Kidney epithelial cell (primary cell): ENCODE results near the gene UBE2G2. TPM values are rescaled to one million over a fixed set of nuclear protein-coding genes. Genes with fewer than 3 reads are reported as not detected.

Experiments
- DNase-seq: peaks from one replicate; pipeline ENCODE4 v3.0.0-alpha.2; 2010; ENCODE audit warnings: low read depth
- H3K27me3 ChIP-seq: 2 replicates; pipeline ENCODE4 v1.6.0; 2011; ENCODE audit warnings: low read length; ENCODE audit not compliant: control insufficient read depth, insufficient read depth
- H3K36me3 ChIP-seq: 2 replicates; pipeline ENCODE4 v1.5.1; 2011; ENCODE audit warnings: low read length; ENCODE audit not compliant: control insufficient read depth, insufficient read depth
- H3K4me3 ChIP-seq: 2 replicates; pipeline ENCODE4 v1.5.1; 2011; ENCODE audit warnings: low read depth, mild to moderate bottlenecking, control low read depth, low read length
- CTCF ChIP-seq: IDR thresholded peaks from 2 replicates; pipeline ENCODE4 v1.5.1; 2011; ENCODE audit warnings: mild to moderate bottlenecking, moderate library complexity, low read length, control low read depth, inconsistent platforms; ENCODE audit not compliant: insufficient read depth, poor library complexity, severe bottlenecking
- total RNA-seq: library from RNA; depleted of rRNA; stranded (reverse); fragments of >200 nt; gene quantifications from 2 replicates; pipeline ENCODE4 v1.2.3, GENCODE V29; 2015

The UBE2G2 gene
- total RNA-seq, 1 donor from 2014 or later: 40.6 TPM

GRCh38 chr21:44785620-44786335, 15.8 kb downstream of the UBE2G2 start:
- Histone ChIP-seq H3K27me3 (no peaks in the 10 kb centered on the region), H3K4me3 (no peak overlapping the region), H3K36me3 (no peaks in the 10 kb centered on the region)
- TF ChIP-seq CTCF: no peak
- no peak for DNase-seq

DNA sequence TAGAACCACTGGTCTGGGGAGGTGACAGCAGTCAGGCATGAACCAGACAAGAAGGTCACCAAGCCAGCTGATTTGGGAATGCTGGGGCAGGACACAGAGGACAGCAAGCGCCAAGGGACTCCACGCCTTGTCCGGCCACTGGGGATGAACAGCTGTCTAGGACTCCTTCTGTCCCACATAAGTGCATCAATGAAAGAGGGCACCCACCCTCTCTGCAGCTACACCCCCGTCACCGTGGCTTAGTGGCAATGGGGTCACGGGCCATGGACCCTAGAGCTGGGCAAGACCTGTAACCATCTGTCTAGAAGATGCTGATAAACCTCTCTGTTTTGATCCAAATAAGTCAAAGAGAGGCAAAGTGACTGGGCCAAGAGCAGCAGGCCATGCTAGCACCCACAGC, 16.8 kb downstream of the UBE2G2 start:
- no peaks in the 10 kb centered on the region for H3K27me3 ChIP-seq
- no peak for DNase-seq
- H3K36me3 ChIP-seq: no peaks in the 10 kb centered on the region
- H3K4me3 ChIP-seq: no peak overlapping the region
- no peak for TF ChIP-seq CTCF

- no peak for DNase-seq
- H3K4me3 ChIP-seq: no peak overlapping the region
- H3K36me3 ChIP-seq: no peaks in the 10 kb centered on the region
- TF ChIP-seq CTCF: no peak
- H3K27me3 ChIP-seq: no peaks in the 10 kb centered on the region
Measured at GRCh38 chr21:44783020-44783696, 18.5 kb downstream of the UBE2G2 start.

GRCh38 chr21:44780767-44781459, 20.7 kb downstream of the UBE2G2 start:
- Histone ChIP-seq H3K27me3 (no peaks in the 10 kb centered on the region), H3K4me3 (no peak overlapping the region), H3K36me3 (no peaks in the 10 kb centered on the region)
- no peak for DNase-seq
- no peak for TF ChIP-seq CTCF

DNA sequence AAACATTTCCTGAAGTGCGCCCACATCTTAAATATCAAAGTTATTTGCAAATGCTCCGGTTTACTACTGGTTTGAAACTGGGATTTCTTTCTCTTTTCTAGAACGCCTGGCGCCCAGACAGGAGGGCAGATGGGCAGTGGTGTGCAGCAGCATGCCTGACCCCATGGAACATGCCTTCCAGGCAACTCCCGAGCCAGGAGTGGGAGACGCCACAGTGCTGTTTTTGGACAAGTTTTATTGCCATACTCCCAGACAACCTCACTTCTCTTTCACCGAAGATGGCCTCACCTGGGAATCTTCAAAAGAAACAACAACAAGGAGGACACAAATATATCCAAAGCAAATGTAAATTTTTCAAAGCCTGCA, 21.5 kb downstream of the UBE2G2 start:
- no peak for TF ChIP-seq CTCF
- H3K4me3 ChIP-seq: no peak overlapping the region
- H3K36me3 ChIP-seq: no peaks in the 10 kb centered on the region
- H3K27me3 ChIP-seq: no peaks in the 10 kb centered on the region
- no peak for DNase-seq
